H1 (cell line): ENCODE data around the gene ZBTB16. TPM values are rescaled to one million over a fixed set of nuclear protein-coding genes. Genes with fewer than 3 reads are reported as not detected.

Experiments used
- CTCF ChIA-PET: fragments of 300-600 bp; sonication (Branson Sonifier 250); formaldehyde crosslinking; loops from one replicate; lab custom pipeline; 2021; ENCODE audit not compliant: partially characterized antibody; lab: Charles Lee
- POLR2A ChIA-PET: fragments of 300-600 bp; sonication (Branson Sonifier 250); formaldehyde crosslinking; loops from one replicate; lab custom pipeline; 2021; ENCODE audit warnings: inconsistent platforms; ENCODE audit not compliant: partially characterized antibody; lab: Charles Lee
- DNase-seq, 2 experiments: peaks; one replicate each; pipeline versions ENCODE4 v3.0.0 to v3.0.0-alpha.2; 2010 to 2022; ENCODE audit warnings: low spot score in 2 of 2, low read depth in 1 of 2, mixed read lengths in 1 of 2
- FAIRE-seq: peaks from 2 replicates; lab custom pipeline; 2011; peaks lifted over from hg19 to GRCh38; lab: Jason Lieb, UNC
- H2AFZ ChIP-seq: 2 replicates; pipeline ENCODE4 v1.8.1; 2012; ENCODE audit warnings: low read length, inconsistent platforms
- H2AK5ac ChIP-seq: 2 replicates; pipeline ENCODE4 v1.6.1; 2013; ENCODE audit warnings: low read depth, low read length
- H2BK120ac ChIP-seq: replicated peaks from 2 replicates; pipeline ENCODE3; 2013; ENCODE audit warnings: low read depth, low read length, inconsistent platforms
- H2BK12ac ChIP-seq: 2 replicates; pipeline ENCODE4 v1.6.1; 2013; ENCODE audit warnings: low read depth, low read length
- H2BK15ac ChIP-seq: 2 replicates; pipeline ENCODE4 v1.6.1; 2013; ENCODE audit warnings: low read length
- H2BK20ac ChIP-seq: 2 replicates; pipeline ENCODE4 v1.6.1; 2013; ENCODE audit warnings: low read length
- H2BK5ac ChIP-seq: 2 replicates; pipeline ENCODE4 v1.6.1; 2013; ENCODE audit warnings: low read depth, low read length
- H3K14ac ChIP-seq: 2 replicates; pipeline ENCODE4 v1.6.1; 2013; ENCODE audit warnings: inconsistent platforms; ENCODE audit not compliant: insufficient read length
- H3K18ac ChIP-seq: 2 replicates; pipeline ENCODE4 v1.6.1; 2013; ENCODE audit warnings: low read length; ENCODE audit errors: extremely low read depth
- H3K23ac ChIP-seq: 2 replicates; pipeline ENCODE4 v1.6.1; 2013; ENCODE audit warnings: inconsistent platforms; ENCODE audit not compliant: insufficient read length
- H3K23me2 ChIP-seq: 2 replicates; pipeline ENCODE4 v1.6.1; 2013; ENCODE audit warnings: low read depth, low read length
- H3K27ac ChIP-seq: 2 replicates; pipeline ENCODE4 v1.6.1; 2011; ENCODE audit warnings: low read depth, low read length, inconsistent platforms
- H3K27me3 ChIP-seq, 4 experiments: replicated peaks in 1 of 4; 1 replicate in 1 of 4; 2 replicates in 3 of 4; pipeline versions ENCODE4 v1.6.1 to v1.8.1; 2011 to 2013; ENCODE audit warnings: low read length in 3 of 4, mild to moderate bottlenecking in 3 of 4, inconsistent platforms in 2 of 4, mixed read lengths in 2 of 4, moderate library complexity in 1 of 4; ENCODE audit not compliant: control insufficient read depth in 3 of 4, insufficient read depth in 3 of 4; ENCODE audit errors: extremely low read depth in 1 of 4
- H3K36me3 ChIP-seq, 4 experiments: 2 replicates each; pipeline versions ENCODE4 v1.6.1 to v1.8.1; 2011 to 2013; ENCODE audit warnings: mild to moderate bottlenecking in 4 of 4, low read length in 3 of 4, moderate library complexity in 2 of 4, control low read depth in 1 of 4, inconsistent platforms in 1 of 4; ENCODE audit not compliant: insufficient read depth in 4 of 4, control insufficient read depth in 2 of 4
- H3K4ac ChIP-seq: replicated peaks from 2 replicates; pipeline ENCODE3; 2013; ENCODE audit warnings: low read length, low read depth, mixed read lengths, inconsistent platforms; ENCODE audit not compliant: insufficient read length
- H3K4me1 ChIP-seq, 4 experiments: replicated peaks in 1 of 4; 1 replicate in 1 of 4; 2 replicates in 3 of 4; pipeline versions ENCODE4 v1.6.1 to v1.8.1; 2011 to 2013; ENCODE audit warnings: low read length in 3 of 4, inconsistent platforms in 2 of 4, mixed read lengths in 1 of 4; ENCODE audit not compliant: insufficient read depth in 4 of 4, control insufficient read depth in 3 of 4
- H3K4me2 ChIP-seq, 2 experiments: 2 replicates each; pipeline versions ENCODE4 v1.6.1 to v1.8.1; 2011 to 2013; ENCODE audit warnings: low read depth in 2 of 2, low read length in 2 of 2, control low read depth in 1 of 2, inconsistent platforms in 1 of 2, mild to moderate bottlenecking in 1 of 2; ENCODE audit not compliant: insufficient read depth in 1 of 2
- H3K4me3 ChIP-seq, 4 experiments: fragments of 200-600, 300-600 bp in 1 of 4; sonication (generic), shearing (Covaris generic), sonication (Bioruptor Twin) in 1 of 4; 2 replicates each; pipeline versions ENCODE4 v1.5.1 to v1.8.1; 2011 to 2016; ENCODE audit warnings: low read length in 4 of 4, low read depth in 3 of 4, control low read depth in 2 of 4, inconsistent platforms in 2 of 4, mild to moderate bottlenecking in 2 of 4, mixed read lengths in 1 of 4, moderate library complexity in 1 of 4; ENCODE audit not compliant: insufficient read depth in 2 of 4; ENCODE audit errors: extremely low read depth in 1 of 4
- H3K56ac ChIP-seq: replicated peaks from 2 replicates; pipeline ENCODE3; 2013; ENCODE audit warnings: low read depth, mild to moderate bottlenecking, mixed read lengths, low read length, inconsistent platforms; ENCODE audit not compliant: insufficient read length
- H3K79me1 ChIP-seq: 2 replicates; pipeline ENCODE4 v1.6.1; 2013; ENCODE audit warnings: low read depth, low read length, control low read depth
- H3K79me2 ChIP-seq, 2 experiments: 2 replicates each; pipeline versions ENCODE4 v1.6.1 to v1.8.1; 2012 to 2013; ENCODE audit warnings: low read length in 2 of 2, mild to moderate bottlenecking in 2 of 2, inconsistent platforms in 1 of 2; ENCODE audit not compliant: insufficient read depth in 2 of 2, control insufficient read depth in 1 of 2
- H3K9ac ChIP-seq, 4 experiments: replicated peaks in 1 of 4; 1 replicate in 1 of 4; 2 replicates in 3 of 4; pipeline versions ENCODE4 v1.6.1 to v1.8.1; 2011 to 2013; ENCODE audit warnings: low read depth in 3 of 4, low read length in 3 of 4, control low read depth in 2 of 4, mild to moderate bottlenecking in 2 of 4, moderate library complexity in 2 of 4, inconsistent platforms in 1 of 4; ENCODE audit errors: extremely low read depth in 1 of 4
- H3K9me3 ChIP-seq, 2 experiments: 2 replicates each; pipeline versions ENCODE4 v1.6.1 to v1.8.1; 2012 to 2013; ENCODE audit warnings: mild to moderate bottlenecking in 2 of 2, moderate library complexity in 2 of 2, control low read depth in 1 of 2, inconsistent platforms in 1 of 2, low read depth in 1 of 2, low read length in 1 of 2, mixed read lengths in 1 of 2; ENCODE audit not compliant: insufficient read depth in 2 of 2
- H4K20me1 ChIP-seq, 2 experiments: replicated peaks in 1 of 2; 2 replicates each; pipeline versions ENCODE3 to v1.8.1; 2011 to 2013; ENCODE audit warnings: inconsistent platforms in 2 of 2, low read length in 2 of 2, mild to moderate bottlenecking in 1 of 2; ENCODE audit not compliant: insufficient read depth in 2 of 2, control insufficient read depth in 1 of 2
- H4K5ac ChIP-seq: 2 replicates; pipeline ENCODE4 v1.6.1; 2013; ENCODE audit warnings: low read length, low read depth, mixed read lengths, inconsistent platforms; ENCODE audit not compliant: insufficient read length
- H4K8ac ChIP-seq: 2 replicates; pipeline ENCODE4 v1.8.0; 2013; ENCODE audit warnings: mild to moderate bottlenecking, moderate library complexity, low read length, inconsistent platforms; ENCODE audit not compliant: insufficient read depth; ENCODE audit errors: extremely low read depth
- H4K91ac ChIP-seq: replicated peaks from 2 replicates; pipeline ENCODE3; 2013; ENCODE audit warnings: low read length, mixed read lengths, inconsistent platforms; ENCODE audit not compliant: insufficient read length
- BRCA1 ChIP-seq: IDR thresholded peaks from 2 replicates; pipeline ENCODE4 v1.6.1; 2012; ENCODE audit warnings: low read depth, low read length, improper control_type of control experiment
- MAFK ChIP-seq: IDR thresholded peaks from 2 replicates; pipeline ENCODE4 v1.6.1; 2012; ENCODE audit warnings: low read depth, mild to moderate bottlenecking, improper control_type of control experiment, low read length
- RNF2 ChIP-seq: fragments of 200-900, 300-1000 bp; sonication (generic); IDR thresholded peaks from 2 replicates; pipeline ENCODE4 v1.7.1; 2016; ENCODE audit warnings: borderline replicate concordance, low read depth, mild to moderate bottlenecking, antibody characterized with exemption, low read length; ENCODE audit not compliant: poor library complexity, severe bottlenecking; ENCODE audit errors: missing control alignments
- WGBS, 2 experiments: shearing (Covaris generic) in 1 of 2; methylation state at CpG; one replicate each; pipeline versions ENCODE4 v1.1.6 to v1.1.7; 2013 to 2015; ENCODE audit warnings: low lambda C conversion rate in 2 of 2, mixed read lengths in 2 of 2, inconsistent platforms in 1 of 2, low coverage in 1 of 2, missing lambda C conversion rate in 1 of 2; ENCODE audit not compliant: insufficient replicate concordance in 2 of 2, insufficient coverage in 1 of 2, insufficient read length in 1 of 2; ENCODE audit errors: extremely low coverage in 1 of 2, missing lambda C conversion rate in 1 of 2; 5-methylcytosine and 5-hydroxymethylcytosine counted together
- polyA plus RNA-seq, 7 experiments: library from polyadenylated mRNA; depleted of rRNA in 3 of 7; stranded (reverse) in 5 of 7; unstranded in 2 of 7; fragments of >200 nt in 5 of 7; fragments of 200-250 nt in 2 of 7; gene quantifications; 1 replicate in 5 of 7; 2 replicates in 1 of 7; 4 replicates in 1 of 7; pipeline versions ENCODE4 v1.2.1 to v1.2.3, GENCODE V29; 2011 to 2013; ENCODE audit warnings: missing spikeins in 2 of 7, mixed read lengths in 2 of 7
- total RNA-seq: library from RNA; stranded (reverse); fragmentation: NEBNext Ultra II Directional; extraction: Animal tissue kit (Norgen Biotek cat#: 25700); gene quantifications from 2 replicates; pipeline ENCODE4 v1.2.1, GENCODE V29; 2021

Gene ZBTB16
- total and polyA plus RNA-seq, 2 of the 8 experiments (the other 6 are each of a cell fraction or from before 2014, with no cell fraction given) = 0.12 to 0.61 TPM

GRCh38 chr11:114156782-114157181, 97.3 kb downstream of the ZBTB16 start:
- 88% methylated on average over 6 of the region's 6 CpGs; no CpG with 5 or more reads in 1 of the 2 experiments for WGBS, 2 experiments
- no peaks in the 10 kb centered on the region for H3K36me3 ChIP-seq
- H2BK12ac ChIP-seq = no peak overlapping the region
- no peak overlapping the region for H3K18ac ChIP-seq
- H3K9ac ChIP-seq = no peak overlapping the region
- no peaks in the 10 kb centered on the region for H3K9me3 ChIP-seq
- TF ChIP-seq BRCA1 (no peak), RNF2 (no peak), MAFK (no peak)
- no peak overlapping the region for H2AFZ ChIP-seq
- H3K79me2 ChIP-seq = no peaks in the 10 kb centered on the region
- no peak overlapping the region for H2BK120ac ChIP-seq
- no peak overlapping the region for H3K23ac ChIP-seq
- POLR2A ChIA-PET = no interaction called here
- no peak overlapping the region for H3K56ac ChIP-seq
- no peak overlapping the region for H3K27ac ChIP-seq
- no peak overlapping the region for H3K14ac ChIP-seq
- FAIRE-seq = no peak
- DNase-seq = no peak
- no peak overlapping the region for H4K8ac ChIP-seq
- H4K20me1 ChIP-seq = no peaks in the 10 kb centered on the region
- H3K4me3 ChIP-seq = no peak overlapping the region
- no peak overlapping the region for H2BK5ac ChIP-seq
- H4K91ac ChIP-seq = no peak overlapping the region
- H3K4me2 ChIP-seq = no peak overlapping the region
- no peaks in the 10 kb centered on the region for H3K23me2 ChIP-seq
- no peaks in the 10 kb centered on the region for H3K79me1 ChIP-seq
- H2BK15ac ChIP-seq = no peak overlapping the region
- CTCF ChIA-PET = interaction anchor here (1.0 to 1.7 kb wide), 3 partner anchors 90 to 163 kb away, joined by 3 to 4 read pairs (median 3); no protein-coding TSS in a partner anchor
- H3K27me3 ChIP-seq = no peaks in the 10 kb centered on the region
- no peak overlapping the region for H2AK5ac ChIP-seq
- H4K5ac ChIP-seq = no peak overlapping the region
- no peak overlapping the region for H2BK20ac ChIP-seq
- no peak overlapping the region for H3K4ac ChIP-seq
- peaks cover 2 to 6% (median 3%) of the 10 kb centered on the region in 4 experiments; a peak in 5 of 7 replicates for H3K4me1 ChIP-seq
